ENCODE measurements around the gene NAV2. TPM values are rescaled to one million over a fixed set of nuclear protein-coding genes. Genes with fewer than 3 reads are reported as not detected.

The NAV2 gene
- total RNA-seq, 2 experiments from 2014 or later: 0.23 to 0.71 TPM

GRCh38 chr11:20099527-20099926 lies 386.9 kb downstream of the NAV2 start:
- no peaks in the 10 kb centered on the region for H3K27me3 Mint-ChIP-seq (ENCODE audit: low read depth)
- H3K27ac Mint-ChIP-seq: no peak overlapping the region
- DNase-seq (peak; percentile 22), ATAC-seq (peak; percentile 39)
- no peak overlapping the region for H3K4me3 Mint-ChIP-seq
- peaks cover 9% of the 10 kb centered on the region for H3K4me1 Mint-ChIP-seq (ENCODE audit: low read depth)
- H3K9me3 Mint-ChIP-seq (ENCODE audit: insufficient read depth): no peaks in the 10 kb centered on the region
- H3K36me3 Mint-ChIP-seq (ENCODE audit: low read depth): no peaks in the 10 kb centered on the region
- ChIA-PET POLR2A (no interaction called here), CTCF (interaction anchor here (0.6 to 1.2 kb wide), 3 partner anchors 12 to 33 kb away, joined by 3 to 5 read pairs (median 4); no protein-coding TSS in a partner anchor)

GRCh38 chr11:20102397-20102796 lies 389.8 kb downstream of the NAV2 start:
- Mint-ChIP-seq H3K9me3 (ENCODE audit: insufficient read depth) (no peaks in the 10 kb centered on the region), H3K27me3 (ENCODE audit: low read depth) (no peaks in the 10 kb centered on the region), H3K27ac (no peak overlapping the region), H3K4me3 (no peak overlapping the region), H3K36me3 (ENCODE audit: low read depth) (no peaks in the 10 kb centered on the region), H3K4me1 (ENCODE audit: low read depth) (peaks cover 9% of the 10 kb centered on the region)
- POLR2A ChIA-PET: no interaction called here
- DNase-seq: no peak
- CTCF ChIA-PET: no interaction called here
- ATAC-seq: no peak

GRCh38 chr11:20103281-20103680 lies 390.6 kb downstream of the NAV2 start:
- CTCF ChIA-PET: no interaction called here
- ATAC-seq: no peak
- Mint-ChIP-seq H3K36me3 (ENCODE audit: low read depth) (no peaks in the 10 kb centered on the region), H3K9me3 (ENCODE audit: insufficient read depth) (no peaks in the 10 kb centered on the region), H3K4me3 (no peak overlapping the region), H3K27ac (no peak overlapping the region), H3K27me3 (ENCODE audit: low read depth) (no peaks in the 10 kb centered on the region), H3K4me1 (ENCODE audit: low read depth) (peaks cover 9% of the 10 kb centered on the region)
- POLR2A ChIA-PET: no interaction called here
- DNase-seq: no peak

GRCh38 chr11:20105427-20105826 lies 392.8 kb downstream of the NAV2 start:
- POLR2A ChIA-PET: no interaction called here
- no peak overlapping the region for H3K4me3 Mint-ChIP-seq
- no peaks in the 10 kb centered on the region for H3K27me3 Mint-ChIP-seq (ENCODE audit: low read depth)
- CTCF ChIA-PET: no interaction called here
- ATAC-seq (no peak), DNase-seq (no peak)
- no peaks in the 10 kb centered on the region for H3K9me3 Mint-ChIP-seq (ENCODE audit: insufficient read depth)
- no peak overlapping the region for H3K27ac Mint-ChIP-seq
- H3K4me1 Mint-ChIP-seq (ENCODE audit: low read depth): no peaks in the 10 kb centered on the region
- H3K36me3 Mint-ChIP-seq (ENCODE audit: low read depth): no peaks in the 10 kb centered on the region

GRCh38 chr11:20109731-20110445 lies 397.3 kb downstream of the NAV2 start:
- no peaks in the 10 kb centered on the region for H3K4me1 Mint-ChIP-seq (ENCODE audit: low read depth)
- ATAC-seq (no peak), DNase-seq (no peak)
- no peak overlapping the region for H3K27ac Mint-ChIP-seq
- H3K27me3 Mint-ChIP-seq (ENCODE audit: low read depth): no peaks in the 10 kb centered on the region
- ChIA-PET POLR2A (no interaction called here), CTCF (interaction anchor here (0.9 kb wide), 1 partner anchor 158 kb away, joined by 4 read pairs; no protein-coding TSS in a partner anchor)
- no peaks in the 10 kb centered on the region for H3K9me3 Mint-ChIP-seq (ENCODE audit: insufficient read depth)
- no peaks in the 10 kb centered on the region for H3K36me3 Mint-ChIP-seq (ENCODE audit: low read depth)
- no peak overlapping the region for H3K4me3 Mint-ChIP-seq

- ATAC-seq (peak; percentile 72), DNase-seq (peak; percentile 63)
- POLR2A ChIA-PET: no interaction called here
- Mint-ChIP-seq H3K27me3 (ENCODE audit: low read depth) (no peaks in the 10 kb centered on the region), H3K4me3 (no peak overlapping the region), H3K9me3 (ENCODE audit: insufficient read depth) (no peaks in the 10 kb centered on the region), H3K27ac (no peak overlapping the region), H3K36me3 (ENCODE audit: low read depth) (no peaks in the 10 kb centered on the region), H3K4me1 (ENCODE audit: low read depth) (no peaks in the 10 kb centered on the region)
- CTCF ChIA-PET: interaction anchor here (1.0 to 1.6 kb wide), 6 partner anchors 12 to 245 kb away, joined by 3 to 5 read pairs (median 4); no protein-coding TSS in a partner anchor
These were observed 398.5 kb downstream of the NAV2 start for GRCh38 chr11:20110908-20111669.

GRCh38 chr11:20111871-20112270 lies 399.2 kb downstream of the NAV2 start:
- ChIA-PET CTCF (interaction anchor here (1.0 to 1.6 kb wide), 7 partner anchors 13 to 244 kb away, joined by 3 to 5 read pairs (median 3); no protein-coding TSS in a partner anchor), POLR2A (no interaction called here)
- no peak for ATAC-seq

GRCh38 chr11:20112291-20113148 lies 399.9 kb downstream of the NAV2 start:
- Mint-ChIP-seq H3K36me3 (ENCODE audit: low read depth) (no peaks in the 10 kb centered on the region), H3K9me3 (ENCODE audit: insufficient read depth) (no peaks in the 10 kb centered on the region), H3K27ac (no peak overlapping the region), H3K4me1 (ENCODE audit: low read depth) (no peaks in the 10 kb centered on the region), H3K27me3 (ENCODE audit: low read depth) (no peaks in the 10 kb centered on the region), H3K4me3 (no peak overlapping the region)
- DNase-seq (no peak), ATAC-seq (no peak)
- ChIA-PET POLR2A (no interaction called here), CTCF (interaction anchor here (1.0 to 1.6 kb wide), 7 partner anchors 13 to 243 kb away, joined by 3 to 9 read pairs (median 3); no protein-coding TSS in a partner anchor)

More at GRCh38 chr11:20111871-20112270, 399.2 kb downstream of the NAV2 start:
- Mint-ChIP-seq H3K27me3 (ENCODE audit: low read depth) (no peaks in the 10 kb centered on the region), H3K9me3 (ENCODE audit: insufficient read depth) (no peaks in the 10 kb centered on the region), H3K27ac (no peak overlapping the region), H3K4me3 (no peak overlapping the region), H3K36me3 (ENCODE audit: low read depth) (no peaks in the 10 kb centered on the region), H3K4me1 (ENCODE audit: low read depth) (no peaks in the 10 kb centered on the region)
- DNase-seq: no peak

GRCh38 chr11:20113149-20113438 lies 400.5 kb downstream of the NAV2 start:
- no peak for ATAC-seq
- no peaks in the 10 kb centered on the region for H3K4me1 Mint-ChIP-seq (ENCODE audit: low read depth)
- no peak for DNase-seq
- no peaks in the 10 kb centered on the region for H3K27me3 Mint-ChIP-seq (ENCODE audit: low read depth)
- H3K27ac Mint-ChIP-seq: no peak overlapping the region
- H3K36me3 Mint-ChIP-seq (ENCODE audit: low read depth): no peaks in the 10 kb centered on the region
- no peaks in the 10 kb centered on the region for H3K9me3 Mint-ChIP-seq (ENCODE audit: insufficient read depth)
- CTCF ChIA-PET: interaction anchor here (1.3 to 1.8 kb wide), 3 partner anchors 15 to 162 kb away, joined by 3 to 9 read pairs (median 8); no protein-coding TSS in a partner anchor
- POLR2A ChIA-PET: no interaction called here
- H3K4me3 Mint-ChIP-seq: no peak overlapping the region

GRCh38 chr11:20114588-20114987 lies 402.0 kb downstream of the NAV2 start:
- CTCF ChIA-PET: interaction anchor here (1.3 to 1.8 kb wide), 2 partner anchors 14 to 18 kb away, joined by 3 to 8 read pairs; no protein-coding TSS in a partner anchor
- no peaks in the 10 kb centered on the region for H3K4me1 Mint-ChIP-seq (ENCODE audit: low read depth)
- POLR2A ChIA-PET: no interaction called here

GRCh38 chr11:20116825-20117224 lies 404.2 kb downstream of the NAV2 start:
- H3K4me1 Mint-ChIP-seq (ENCODE audit: low read depth): no peaks in the 10 kb centered on the region
- ChIA-PET CTCF (interaction anchor here (1.0 to 1.2 kb wide), 2 partner anchors 16 to 236 kb away, joined by 3 to 4 read pairs; no protein-coding TSS in a partner anchor), POLR2A (no interaction called here)

More at GRCh38 chr11:20114588-20114987, 402.0 kb downstream of the NAV2 start:
- Mint-ChIP-seq H3K36me3 (ENCODE audit: low read depth) (no peaks in the 10 kb centered on the region), H3K27me3 (ENCODE audit: low read depth) (no peaks in the 10 kb centered on the region), H3K27ac (no peak overlapping the region), H3K9me3 (ENCODE audit: insufficient read depth) (no peaks in the 10 kb centered on the region), H3K4me3 (no peak overlapping the region)
- ATAC-seq (no peak), DNase-seq (no peak)

More at GRCh38 chr11:20116825-20117224, 404.2 kb downstream of the NAV2 start:
- no peak overlapping the region for H3K4me3 Mint-ChIP-seq
- no peaks in the 10 kb centered on the region for H3K9me3 Mint-ChIP-seq (ENCODE audit: insufficient read depth)
- DNase-seq (no peak), ATAC-seq (no peak)
- H3K36me3 Mint-ChIP-seq (ENCODE audit: low read depth): no peaks in the 10 kb centered on the region
- H3K27ac Mint-ChIP-seq: no peak overlapping the region
- peaks cover 5% of the 10 kb centered on the region for H3K27me3 Mint-ChIP-seq (ENCODE audit: low read depth)
